Activated effector memory CD4-positive, alpha-beta T cell treated with anti-CD3 and anti-CD28 coated beads, Interleukin-2, amount 50 U/mL, for 16 hours (primary cell): Measurements from ENCODE around the gene HPCA.
A peak's percentile ranks its signal among the peaks of the same experiment; 100 is the strongest.

Experiments used
- DNase-seq: peaks from one replicate; pipeline ENCODE4 v3.0.0-alpha.2; 2020

Gene HPCA

DNA sequence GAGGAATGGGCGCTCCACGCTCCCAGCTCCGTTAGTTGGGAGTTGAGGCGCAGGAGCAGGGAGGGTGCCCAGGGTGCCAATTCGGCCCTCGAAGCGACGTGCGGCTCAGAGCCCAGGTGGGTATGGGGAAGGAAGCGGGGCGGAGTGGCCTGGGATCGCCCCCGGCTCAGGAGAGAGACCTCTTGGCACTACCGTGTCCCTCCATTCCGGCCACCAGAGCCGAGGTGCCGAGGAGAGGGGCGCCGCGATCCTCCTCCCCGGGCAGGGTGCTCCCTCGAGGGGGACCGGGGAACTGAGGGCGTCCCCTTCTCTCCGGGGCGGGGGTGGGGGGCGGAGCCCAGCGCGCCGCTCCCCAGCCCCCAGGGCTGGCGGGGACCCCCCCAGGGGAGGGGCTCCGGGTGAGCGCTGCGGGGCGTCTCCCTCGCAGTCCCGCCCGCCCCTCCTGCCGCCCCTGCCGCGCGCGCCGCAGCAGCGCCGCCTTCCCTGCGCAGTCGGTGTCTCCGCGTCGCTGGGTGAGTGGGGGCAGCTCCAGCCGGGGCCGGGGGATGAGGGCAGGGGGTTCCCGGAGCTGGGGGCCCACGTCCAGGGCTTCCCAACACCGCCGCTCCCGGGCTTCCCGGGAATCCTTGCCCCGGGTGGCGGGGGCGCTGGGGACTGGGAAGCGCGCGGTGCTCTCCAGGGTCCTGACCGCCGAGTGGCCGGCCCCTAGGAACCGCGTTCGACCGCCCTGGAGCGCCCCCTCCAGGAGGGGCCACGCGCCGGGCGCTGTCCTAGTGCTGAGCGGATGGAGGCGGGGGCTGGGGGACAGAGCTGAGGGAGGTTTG is at the start of gene HPCA:
Gene HPCA, plus strand, starts transcription at position 488 of the 824 bp plus-strand sequence. CDS start 2,408 bp downstream, outside the sequence.
- DNase-seq, result peak; percentile 68

GRCh38 chr1:32848354-32849063 is 37.8 kb upstream of the HPCA start:
- no peak for DNase-seq

- no peak for DNase-seq
These were observed 30.3 kb upstream of the HPCA start for GRCh38 chr1:32855861-32856617.

GRCh38 chr1:32858136-32858535 is 28.2 kb upstream of the HPCA start:
- no peak for DNase-seq

DNA sequence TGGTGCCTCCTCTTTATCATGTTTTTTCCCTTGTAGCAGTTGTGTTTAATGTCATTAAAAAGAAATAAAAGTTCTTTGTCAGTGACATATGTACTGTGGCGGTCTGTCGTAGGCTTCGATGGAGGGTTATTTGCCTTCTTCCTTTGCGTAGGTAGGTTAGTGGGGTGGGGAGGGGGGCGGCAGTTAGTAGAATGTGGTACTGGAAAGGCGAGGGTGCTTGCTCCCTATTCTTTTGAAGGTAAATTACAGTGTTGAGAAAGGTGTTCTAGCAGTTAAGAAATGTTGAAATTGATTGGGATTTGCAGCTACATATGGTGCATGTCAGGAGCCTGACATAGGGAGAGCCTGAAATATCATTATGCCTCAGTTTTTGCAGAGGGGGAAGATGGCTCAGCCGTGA is 27.5 kb upstream of the HPCA start:
- DNase-seq, result no peak

DNA sequence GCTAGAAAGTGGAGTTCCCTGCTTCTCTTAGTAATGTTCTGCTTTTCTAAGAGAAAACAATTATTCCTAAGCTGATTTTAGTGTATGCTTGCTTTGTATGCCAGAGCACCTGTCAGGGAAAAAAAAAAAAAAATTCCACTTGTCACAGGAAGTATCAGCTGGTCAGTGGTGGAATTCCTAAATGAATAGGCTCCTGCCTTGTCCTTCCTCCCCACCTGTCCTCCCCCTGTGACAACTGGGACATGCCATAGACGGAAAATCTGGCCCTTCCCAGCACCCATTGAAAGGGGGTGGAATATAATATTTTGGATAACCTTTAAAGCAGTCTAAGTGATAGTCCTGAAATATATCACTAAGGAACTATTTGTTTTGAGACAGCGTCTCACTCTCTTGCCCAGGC is 26.4 kb upstream of the HPCA start:
- no peak for DNase-seq

GRCh38 chr1:32860566-32860965 is 25.7 kb upstream of the HPCA start:
- DNase-seq, result no peak

DNA sequence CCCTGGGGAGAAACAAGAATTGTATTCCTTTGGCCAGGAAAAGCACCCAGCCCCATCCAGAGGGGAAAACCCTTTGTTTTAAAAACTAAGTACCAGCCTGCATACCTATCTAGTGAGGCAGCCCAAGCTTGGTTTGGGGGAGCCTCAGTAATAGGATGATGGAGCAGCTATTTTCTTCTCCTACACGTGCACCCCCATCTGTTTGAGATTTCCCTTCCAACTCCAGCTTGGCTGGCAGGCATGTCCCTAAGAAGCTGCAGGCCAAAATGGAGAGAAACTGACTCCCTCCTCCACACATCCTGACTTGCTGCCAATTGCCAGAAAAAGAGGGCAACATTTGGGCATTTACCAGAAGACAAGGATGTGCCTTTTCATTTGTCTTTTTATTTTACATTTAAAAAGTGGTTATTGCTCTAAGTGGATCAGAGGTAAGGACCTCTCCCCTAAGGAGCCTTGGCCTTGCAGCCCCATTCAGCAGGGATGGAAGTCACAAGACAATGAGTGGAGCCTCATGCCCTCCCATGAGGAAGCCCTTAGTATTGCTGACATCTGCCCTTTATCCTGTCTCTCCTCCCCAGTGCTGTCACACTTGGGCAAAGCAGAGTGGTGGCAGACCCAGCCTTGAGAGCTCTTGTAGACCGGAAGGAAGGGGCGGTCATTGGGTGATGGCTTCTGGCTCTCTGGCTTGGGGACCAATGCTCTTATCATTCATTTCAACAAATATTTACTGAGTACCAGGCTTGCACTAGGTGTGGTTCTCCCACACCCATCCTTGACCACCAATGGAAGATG is 24.2 kb upstream of the HPCA start:
- DNase-seq, result no peak

DNA sequence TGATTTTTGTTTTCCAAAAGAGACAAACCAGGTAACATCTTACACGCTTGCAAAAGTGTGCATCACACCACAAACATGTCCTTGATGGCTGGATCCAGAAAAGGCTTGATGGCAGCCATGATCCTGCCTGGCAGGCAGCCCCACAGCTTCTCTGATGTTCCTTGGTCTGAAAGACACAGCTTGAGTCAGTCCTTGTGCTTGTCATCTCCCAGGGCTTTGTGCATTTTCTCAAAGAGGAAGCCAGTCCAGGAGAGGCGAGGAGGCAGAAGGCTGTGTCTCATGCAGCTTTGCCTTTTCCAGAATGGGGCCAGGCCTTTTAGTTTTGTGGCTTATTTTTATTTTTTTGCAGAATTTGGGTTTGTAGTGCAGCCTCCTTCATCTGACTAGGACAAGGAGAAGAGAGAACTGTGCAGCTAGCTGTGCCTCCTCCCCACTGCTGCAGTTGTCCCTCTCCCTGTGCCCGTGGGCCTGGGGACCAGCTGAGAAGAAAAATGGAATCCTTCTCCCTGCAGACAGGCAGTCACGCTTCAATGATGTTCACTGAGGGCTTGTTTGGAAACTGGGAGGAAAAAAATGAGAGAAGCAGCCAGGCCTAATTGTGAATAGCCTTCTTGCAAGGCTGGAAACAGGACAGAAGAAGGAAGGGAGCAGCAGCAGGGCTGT is 22.9 kb upstream of the HPCA start:
- DNase-seq, result no peak

- peak; percentile 58 for DNase-seq
These were observed 22.4 kb upstream of the HPCA start for GRCh38 chr1:32863881-32864245.

DNA sequence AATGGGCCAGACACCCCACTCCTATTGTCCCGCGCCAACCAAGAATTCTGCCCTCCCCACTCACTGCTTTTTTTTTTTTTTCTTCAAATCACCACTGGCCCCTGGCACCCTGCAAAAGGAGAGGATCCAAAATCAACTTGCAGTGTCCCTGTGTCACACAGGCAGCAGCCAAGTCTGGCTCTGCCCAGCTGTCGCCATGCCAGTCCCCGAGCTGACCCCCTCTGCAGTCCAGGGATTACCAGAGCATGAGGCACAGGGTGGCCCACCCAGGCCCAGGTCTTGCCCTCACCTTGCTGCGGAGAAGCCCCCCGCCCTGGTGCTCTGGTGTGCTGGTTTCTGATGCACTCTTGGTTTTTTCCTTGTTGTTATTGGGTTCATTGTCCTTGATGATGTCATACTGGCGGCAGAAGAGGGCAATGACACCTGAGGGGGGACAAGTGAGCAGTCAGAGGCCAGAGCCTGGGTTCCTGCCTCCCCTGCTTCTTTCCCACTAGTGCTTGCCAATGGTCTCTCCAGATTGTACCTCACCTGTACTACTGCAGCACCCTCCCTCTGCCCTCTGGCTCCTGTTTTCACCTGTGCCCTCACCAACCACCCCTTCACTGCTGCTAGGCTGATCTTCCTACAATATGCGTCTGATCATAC is 21.8 kb upstream of the HPCA start:
- DNase-seq, result peak; percentile 24

DNA sequence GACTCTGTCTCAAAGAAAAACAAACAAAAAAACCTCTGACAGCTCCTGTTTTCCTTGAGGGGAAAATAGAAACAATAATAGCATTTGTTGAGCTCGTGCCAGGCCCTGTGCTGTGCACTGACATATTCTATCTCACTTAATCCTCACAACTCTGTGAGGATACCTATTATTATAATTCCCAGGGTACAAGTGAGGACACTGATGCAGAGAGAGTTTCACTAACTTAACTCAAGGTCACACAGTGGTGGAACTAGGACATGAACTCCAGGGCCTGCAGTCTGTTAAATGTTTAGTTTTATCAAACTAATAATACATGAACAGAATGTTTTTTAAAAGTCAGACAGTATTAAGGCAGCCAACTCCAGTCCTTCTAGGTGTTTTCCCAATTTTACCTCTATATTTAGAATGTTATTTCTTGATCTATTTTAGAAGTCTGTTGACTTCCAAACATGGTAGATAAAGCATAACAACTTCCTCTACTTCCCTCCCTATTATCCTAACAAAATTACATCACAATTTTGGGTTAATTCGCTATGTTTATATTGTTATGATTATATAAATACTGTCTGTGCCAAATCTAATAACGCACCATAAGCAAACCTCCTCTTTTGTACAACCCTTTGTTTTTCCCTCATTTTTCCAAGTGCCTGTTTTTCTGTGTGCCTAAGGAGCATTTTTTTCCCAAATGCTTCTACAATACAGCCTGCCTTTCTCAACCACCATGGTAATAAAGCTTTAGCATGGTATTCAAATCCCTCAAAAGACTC is 20.5 kb upstream of the HPCA start:
- DNase-seq, result no peak

DNA sequence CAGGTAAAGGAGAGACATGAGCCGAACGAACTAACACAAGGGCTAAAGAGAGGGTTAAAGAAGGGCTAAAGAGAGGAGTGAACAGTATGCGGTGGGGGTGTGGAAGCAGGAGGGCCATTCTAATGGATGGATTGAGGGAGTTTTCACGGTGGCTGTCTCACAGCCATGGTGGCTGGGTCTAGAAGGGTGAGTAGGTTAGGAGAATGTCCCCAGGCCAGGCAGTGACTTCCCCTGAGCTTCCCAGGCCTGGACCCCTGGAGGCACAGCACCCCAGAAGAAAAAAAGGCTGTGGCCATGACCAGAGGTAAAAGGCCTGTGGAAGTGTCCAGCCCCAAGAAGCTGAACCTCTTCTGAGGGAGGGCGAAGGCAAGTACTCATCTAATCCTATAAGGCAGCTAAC is 19.1 kb upstream of the HPCA start:
- no peak for DNase-seq

DNA sequence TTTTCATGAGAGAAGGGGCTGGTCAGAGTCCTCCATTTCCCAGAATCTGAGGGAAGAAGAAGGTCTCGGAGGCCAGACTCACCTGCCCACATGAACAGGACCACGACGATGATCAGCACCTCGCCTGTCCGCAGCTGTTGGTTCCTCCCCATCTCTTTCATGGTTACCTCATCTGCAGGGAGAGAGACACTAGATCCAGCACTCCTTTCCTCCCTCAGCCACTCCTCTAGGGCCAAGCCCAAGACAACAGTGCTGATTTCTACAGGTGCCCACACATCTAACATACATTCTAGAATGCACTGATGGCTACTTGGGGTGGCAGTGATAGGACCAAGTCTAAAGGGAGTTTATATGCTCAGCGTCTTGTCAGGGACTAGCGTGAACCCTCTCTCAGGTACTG is 18.6 kb upstream of the HPCA start:
- DNase-seq, result no peak

DNA sequence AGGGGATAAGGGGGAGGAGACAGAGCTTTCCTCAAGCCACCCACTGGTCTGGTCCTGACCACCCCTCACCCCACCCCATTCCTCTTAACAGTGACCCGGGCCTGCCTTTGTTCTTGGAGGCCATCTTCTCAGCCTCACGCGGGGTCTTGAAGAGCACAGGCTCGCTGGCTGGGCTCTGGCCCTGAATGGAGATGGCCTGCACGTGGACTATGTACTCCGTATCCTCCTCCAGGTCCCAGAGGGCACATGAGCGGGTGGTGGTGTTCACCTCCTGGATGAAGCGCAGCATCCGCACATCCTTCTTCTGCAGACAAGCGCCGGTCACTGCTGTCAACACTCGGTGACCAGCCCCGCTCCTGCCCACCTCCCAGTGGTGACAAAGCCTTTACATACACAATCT is 18.2 kb upstream of the HPCA start:
- peak; percentile 31 for DNase-seq

DNA sequence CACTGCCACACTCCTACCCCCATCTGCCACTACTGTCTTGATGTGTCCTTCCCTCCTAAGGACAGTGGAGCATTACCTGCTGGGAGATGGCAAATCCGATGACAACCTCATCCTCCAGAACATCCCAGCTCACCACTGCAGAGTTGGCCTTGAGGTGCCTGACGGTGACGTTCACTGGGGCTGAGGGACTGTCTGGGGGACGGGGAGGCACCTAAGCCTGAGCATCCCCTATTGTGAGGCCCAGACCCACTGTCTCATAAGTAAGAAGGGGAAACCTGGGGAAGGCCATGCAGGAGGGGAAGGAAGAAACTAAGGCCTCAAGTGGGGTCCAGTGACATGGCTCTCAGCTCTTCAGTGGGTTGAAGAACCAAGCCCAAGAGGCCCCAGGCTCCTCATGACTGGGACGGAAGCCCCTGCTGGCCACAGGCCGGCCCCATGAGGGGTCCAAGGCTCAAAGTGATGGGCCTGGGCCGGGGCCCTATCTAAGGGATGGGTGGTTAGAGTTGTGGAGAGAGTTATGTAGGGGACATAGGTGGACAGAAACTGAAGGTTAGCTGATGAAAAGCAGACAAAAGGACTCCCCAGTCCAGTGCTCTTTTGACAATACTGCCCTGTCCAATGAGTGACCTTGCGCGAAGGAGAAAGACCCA is 17.4 kb upstream of the HPCA start:
- DNase-seq, result peak; percentile 55

- peak; percentile 53 for DNase-seq
These were observed 16.2 kb upstream of the HPCA start for GRCh38 chr1:32869923-32870614.

DNA sequence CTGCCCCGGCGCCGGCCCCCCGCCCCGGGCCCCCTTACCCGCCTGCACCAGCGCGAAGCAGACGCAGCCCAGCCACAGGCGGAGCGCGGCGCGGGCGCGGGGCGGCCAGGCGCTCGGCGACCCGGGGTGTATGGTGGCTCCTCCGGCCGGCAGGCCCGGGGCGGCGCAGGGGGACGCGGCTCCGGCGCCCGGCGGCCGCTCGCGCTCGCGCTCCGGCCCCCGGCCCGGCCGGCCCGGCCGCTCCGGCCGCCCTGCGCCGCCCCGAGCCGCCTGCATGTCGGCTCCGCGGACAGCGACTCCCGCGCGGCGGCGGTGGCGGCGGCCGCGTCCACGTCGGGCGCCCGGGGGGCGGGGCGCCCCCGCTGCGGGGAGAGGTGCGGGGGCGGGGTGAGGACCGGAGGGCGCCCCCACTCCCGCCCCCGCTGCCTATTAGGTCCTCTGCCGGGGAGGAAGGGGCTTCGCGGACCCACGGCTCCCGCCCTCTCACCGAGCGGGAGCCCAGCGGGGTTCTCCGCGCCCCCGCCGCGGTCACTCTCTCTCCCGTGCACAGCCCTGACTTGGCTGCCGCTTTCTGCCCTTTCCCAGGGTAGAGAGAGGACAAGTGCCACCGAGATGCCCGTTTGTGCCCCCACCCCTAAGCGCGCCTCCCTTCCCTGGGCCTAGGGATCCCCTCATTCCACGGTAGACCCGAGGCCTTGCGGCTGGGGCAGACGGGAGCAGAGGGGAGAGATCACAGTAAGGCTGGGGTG is 15.5 kb upstream of the HPCA start, which contains the start of gene FNDC5:
Gene FNDC5, minus strand, starts transcription at position 298 of the 749 bp plus-strand sequence.
- peak; percentile 57 for DNase-seq
